Measurements from ENCODE around the gene DNAH17.

Gene DNAH17

GRCh38 chr17:78408476-78409050, 168.6 kb downstream of the DNAH17 start:
- DNase-seq: no peak

DNA sequence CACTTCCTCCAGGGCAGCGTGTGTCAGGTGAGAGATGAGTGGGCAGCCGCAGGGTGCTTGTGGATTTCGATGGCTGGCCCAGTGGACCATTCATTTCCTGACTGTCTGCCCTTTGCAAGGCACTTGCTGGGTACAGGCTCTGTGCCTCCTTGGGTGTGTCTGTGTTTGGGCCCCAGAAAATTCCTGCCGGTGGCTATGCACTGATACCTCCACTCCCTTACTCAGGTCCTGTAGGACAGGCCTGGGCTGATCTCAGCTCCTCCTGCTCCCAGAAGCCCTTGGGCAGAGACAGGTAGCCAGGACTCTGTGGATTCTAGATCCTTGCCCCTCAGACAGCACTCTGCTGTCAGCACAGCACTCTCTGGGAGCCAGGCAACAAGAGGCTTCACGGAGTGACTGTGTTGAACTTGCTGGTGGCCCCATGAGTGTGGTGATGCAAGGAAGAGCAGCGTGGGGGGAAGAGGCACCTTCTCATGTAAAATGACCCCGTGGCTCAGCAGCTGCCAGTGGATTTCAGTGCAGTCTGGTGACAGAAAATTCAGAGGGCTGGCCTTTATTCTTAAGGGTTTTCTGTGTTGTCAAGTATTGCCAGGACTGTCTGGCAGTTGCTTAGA, 169.7 kb downstream of the DNAH17 start:
- DNase-seq: no peak

- DNase-seq: no peak
Measured at GRCh38 chr17:78406920-78407319, 170.3 kb downstream of the DNAH17 start.

GRCh38 chr17:78406396-78406795, 170.8 kb downstream of the DNAH17 start:
- no peak for DNase-seq

- no peak for DNase-seq
Measured at GRCh38 chr17:78403822-78404221, 173.4 kb downstream of the DNAH17 start.

DNA sequence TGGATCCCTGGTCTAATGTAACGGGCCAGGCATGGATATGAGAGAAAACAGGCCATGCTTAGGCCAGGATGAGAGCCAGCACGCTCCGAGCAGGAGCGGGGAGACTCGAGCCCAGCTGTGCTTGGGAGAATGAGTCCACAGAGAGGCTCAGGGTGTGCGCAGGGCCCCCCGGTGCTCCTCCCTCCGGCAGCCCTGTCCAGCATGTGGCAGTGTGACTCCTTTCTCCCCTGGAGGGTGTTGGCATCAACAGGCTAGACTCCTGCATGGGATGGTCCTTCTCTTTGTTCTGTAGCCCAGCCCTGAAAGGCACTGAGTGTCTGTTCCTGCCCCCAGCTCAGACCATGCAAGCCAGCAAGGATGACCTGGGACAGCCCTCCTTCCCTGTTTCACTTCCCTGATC, 175.3 kb downstream of the DNAH17 start:
- no peak for DNase-seq

DNA sequence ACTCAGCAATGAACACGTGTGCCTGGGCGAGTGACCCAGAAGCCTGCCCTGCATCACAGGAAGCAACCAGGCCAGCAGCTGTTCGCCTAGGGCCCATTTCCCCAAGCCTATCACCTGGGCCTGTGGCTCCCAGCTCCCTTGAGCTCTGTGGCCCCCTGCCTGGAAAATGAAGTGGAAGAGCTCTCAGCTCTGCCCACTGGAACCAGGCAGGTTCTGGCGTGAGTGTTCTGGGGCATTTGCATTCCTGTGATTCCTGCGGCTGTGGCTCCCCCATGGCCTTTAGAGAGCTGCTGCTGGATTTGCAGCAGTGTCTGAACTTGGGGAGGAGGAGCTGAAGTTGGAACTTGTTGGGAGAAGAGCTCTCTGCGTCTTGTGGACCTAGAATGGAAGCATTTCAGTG, 175.9 kb downstream of the DNAH17 start:
- peak; percentile 67 for DNase-seq

GRCh38 chr17:78400581-78401240, 176.5 kb downstream of the DNAH17 start:
- no peak for DNase-seq

DNA sequence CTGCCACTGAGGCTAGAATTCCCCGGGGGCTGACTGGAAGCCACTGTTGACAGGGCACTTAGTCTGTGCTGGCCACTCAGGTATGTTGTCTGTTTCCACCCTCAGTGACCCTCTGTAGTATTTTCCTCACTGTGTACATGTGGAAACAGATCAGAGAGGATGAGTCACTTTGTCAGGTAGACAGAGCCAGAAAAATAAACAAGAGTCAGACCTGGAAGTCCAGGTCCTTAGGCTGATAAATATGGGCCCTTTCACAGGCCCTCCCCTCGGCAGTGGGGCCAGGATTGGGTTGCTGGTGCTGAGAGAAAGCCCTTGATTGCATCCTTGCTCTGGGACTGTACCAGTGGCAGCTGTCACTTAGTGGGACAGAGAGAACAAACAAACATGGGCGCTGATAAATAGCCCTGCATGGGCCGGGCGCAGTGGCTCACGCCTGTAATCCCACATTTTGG, 177.5 kb downstream of the DNAH17 start:
- no peak for DNase-seq

DNA sequence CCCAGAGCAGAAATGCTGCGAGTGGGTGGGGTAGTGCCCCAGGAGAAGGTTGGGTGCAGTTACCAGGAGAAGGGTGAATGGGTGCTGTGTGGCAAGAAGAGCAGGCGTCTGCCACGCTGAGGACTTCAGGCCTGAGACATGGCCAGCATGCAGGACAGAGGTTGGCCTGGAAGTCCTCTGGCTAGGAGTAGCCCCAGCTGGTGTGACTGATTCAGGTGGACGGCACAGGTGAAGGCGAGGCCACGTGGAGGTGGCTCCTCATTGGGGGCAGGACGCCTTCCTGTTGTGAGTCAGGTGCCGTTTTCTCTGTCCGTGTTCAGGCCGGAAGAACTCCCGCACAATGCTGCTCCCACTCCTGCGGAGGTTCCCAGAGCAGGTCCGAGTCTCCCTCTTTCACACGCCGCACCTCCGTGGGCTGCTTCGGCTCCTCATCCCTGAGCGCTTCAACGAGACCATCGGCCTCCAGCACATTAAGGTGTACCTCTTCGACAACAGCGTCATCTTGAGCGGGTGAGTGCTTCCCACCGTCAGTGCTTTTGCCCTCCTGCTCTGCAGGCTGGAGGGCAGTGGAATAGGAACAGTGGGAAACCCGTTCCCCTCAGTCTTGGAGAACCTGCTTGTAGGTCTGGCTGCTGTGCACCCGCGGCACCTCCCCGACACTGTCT, 178.0 kb downstream of the DNAH17 start:
- no peak for DNase-seq

- DNase-seq: no peak
Measured at GRCh38 chr17:78398390-78398789, 178.8 kb downstream of the DNAH17 start.

- peak; percentile 80 for DNase-seq
Measured at GRCh38 chr17:78397681-78398101, 179.5 kb downstream of the DNAH17 start.

DNA sequence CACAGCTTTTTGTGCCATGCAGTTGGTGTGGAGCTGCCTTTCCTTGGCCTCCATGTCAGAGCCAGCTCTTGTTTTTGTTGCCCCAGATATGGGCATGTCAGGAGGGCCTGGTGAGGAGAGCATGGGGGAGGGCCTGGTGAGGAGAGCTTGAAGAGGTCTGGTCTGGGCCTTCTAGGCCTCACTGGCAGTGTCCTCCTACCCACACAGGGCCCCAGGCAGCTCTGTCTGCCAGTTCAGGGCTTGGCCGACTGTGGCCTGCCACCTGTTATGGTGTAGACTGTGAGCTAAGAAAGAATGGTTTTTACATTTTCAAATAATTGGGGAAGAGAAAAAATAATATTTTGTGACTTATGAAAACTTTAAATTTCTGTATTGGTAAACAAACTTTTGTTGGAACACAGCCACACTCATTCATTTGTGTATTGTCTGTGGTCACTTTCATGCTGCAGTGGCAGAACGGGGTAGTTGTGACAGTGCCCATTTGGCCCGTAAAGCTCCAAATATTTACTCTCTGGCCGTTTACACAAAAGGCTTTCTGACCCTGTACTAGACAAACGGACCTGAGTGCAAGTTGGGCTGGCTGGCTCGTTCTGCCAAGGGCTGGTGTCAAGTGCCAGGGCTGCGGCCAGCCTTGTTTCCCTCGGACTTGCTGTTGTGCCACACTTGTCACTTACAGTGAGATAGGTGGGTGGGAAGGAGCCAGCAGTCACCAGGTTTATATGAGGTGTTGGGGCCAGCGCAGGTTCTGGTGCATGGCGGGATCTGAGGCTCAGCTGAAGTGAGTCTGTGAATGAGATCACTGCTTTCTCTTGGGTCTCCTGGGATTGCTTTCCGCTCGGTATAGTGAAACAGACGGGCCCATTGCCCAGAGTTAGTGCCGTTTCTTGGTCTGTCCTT, 180.5 kb downstream of the DNAH17 start:
- peak; percentile 27 for DNase-seq

GRCh38 chr17:78395155-78395554, 182.0 kb downstream of the DNAH17 start:
- DNase-seq: no peak

GRCh38 chr17:78394209-78394608, 183.0 kb downstream of the DNAH17 start:
- no peak for DNase-seq

DNA sequence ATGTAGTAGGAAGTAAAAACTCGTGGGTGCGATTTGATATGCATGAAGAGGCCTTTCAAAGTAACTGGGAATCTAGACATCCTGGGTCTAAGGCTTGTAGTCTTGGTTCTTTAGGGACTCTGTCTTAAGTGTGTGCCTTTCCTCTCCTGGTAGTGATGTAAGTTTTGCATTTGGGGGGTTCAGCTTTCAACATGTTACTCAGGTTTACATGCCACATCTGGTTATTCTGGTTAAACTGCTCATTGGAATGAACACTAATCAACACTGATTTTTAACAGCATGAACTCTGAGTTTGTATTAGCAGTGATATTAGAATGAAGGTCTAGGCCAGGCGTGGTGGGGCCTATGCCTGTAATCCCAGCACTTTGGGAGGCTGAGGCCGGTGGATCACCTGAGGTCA, 183.6 kb downstream of the DNAH17 start:
- no peak for DNase-seq

DNA sequence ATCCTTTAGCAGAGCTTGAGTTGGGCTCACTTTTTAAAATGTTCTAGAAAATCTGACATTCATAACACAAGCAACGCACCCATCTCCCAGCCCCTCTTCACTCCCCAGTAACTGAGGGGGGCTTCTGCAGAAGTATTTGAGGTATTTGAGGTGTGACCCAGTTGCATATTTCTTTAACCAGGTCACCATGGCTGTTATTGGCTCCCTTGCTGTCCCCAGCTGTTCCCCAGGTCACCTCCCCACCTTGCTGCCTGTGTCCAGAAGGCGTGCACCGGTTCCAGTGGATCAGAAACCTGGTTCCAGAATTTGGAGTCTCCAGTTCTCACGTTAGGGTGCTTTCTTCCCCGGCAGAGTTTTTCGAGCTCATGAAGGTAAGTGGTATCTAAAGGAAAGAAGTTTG, 184.9 kb downstream of the DNAH17 start:
- DNase-seq: no peak

DNA sequence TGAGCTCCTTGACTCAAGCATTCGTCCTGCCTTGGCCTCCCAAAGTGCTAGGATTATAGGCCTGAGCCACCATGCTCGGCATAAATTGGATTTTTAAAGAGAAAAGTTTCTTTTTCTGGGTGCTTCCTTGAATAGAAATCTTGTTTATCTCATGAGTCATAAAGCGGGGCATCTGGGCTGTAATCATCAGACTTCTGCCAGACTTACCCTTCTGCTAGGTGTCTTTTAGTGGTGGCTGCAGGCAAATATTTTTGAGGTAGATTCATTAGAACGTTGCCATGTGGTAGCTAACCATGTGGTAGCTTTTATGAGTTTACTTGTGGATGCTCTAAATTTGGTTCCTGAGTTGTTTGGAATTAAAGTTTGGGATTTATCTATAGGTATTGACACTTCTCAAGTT, 185.4 kb downstream of the DNAH17 start:
- DNase-seq: peak; percentile 29

- DNase-seq: no peak
Measured at GRCh38 chr17:78391051-78391431, 186.2 kb downstream of the DNAH17 start.

GRCh38 chr17:78390241-78391050, 186.8 kb downstream of the DNAH17 start:
- DNase-seq: peak; percentile 96
